HFFc6 (cell line): Measurements from ENCODE around the gene MSX1. TPM values are rescaled to one million over a fixed set of nuclear protein-coding genes. Genes with fewer than 3 reads are reported as not detected.

Experiments
- DNase-seq: peaks from one replicate; pipeline ENCODE4 v3.0.0-alpha.2; 2018
- H3K27ac Mint-ChIP-seq: 2 replicates; pipeline ENCODE4 v1.8.0; 2020; ENCODE audit warnings: mild to moderate bottlenecking, mixed read lengths
- H3K27me3 Mint-ChIP-seq: 2 replicates; pipeline ENCODE4 v1.8.0; 2021; ENCODE audit warnings: mild to moderate bottlenecking, moderate library complexity, mixed read lengths; ENCODE audit not compliant: insufficient read depth
- H3K36me3 Mint-ChIP-seq: 2 replicates; pipeline ENCODE4 v1.8.0; 2021; ENCODE audit warnings: low read depth, mixed read lengths
- H3K4me1 Mint-ChIP-seq: 2 replicates; pipeline ENCODE4 v1.8.0; 2020; ENCODE audit warnings: low read depth, mixed read lengths
- H3K4me3 Mint-ChIP-seq: 2 replicates; pipeline ENCODE4 v1.8.0; 2020; ENCODE audit warnings: mild to moderate bottlenecking, moderate library complexity, mixed read lengths
- H3K9me3 Mint-ChIP-seq: 2 replicates; pipeline ENCODE4 v1.8.0; 2020; ENCODE audit warnings: mild to moderate bottlenecking, mixed read lengths
- total RNA-seq, 6 experiments: library from RNA; stranded (reverse); fragmentation: NEBNext Ultra II Directional; extraction: Animal tissue kit (Norgen Biotek cat#: 25700); gene quantifications; 2 replicates in 1 of 6; 3 replicates in 5 of 6; pipeline ENCODE4 v1.2.3, GENCODE V29; 2021
- TF ChIP-seq, protein P1 (sequence below): fragments of 200-600 bp; sonication (generic); IDR thresholded peaks from 2 replicates; pipeline ENCODE4 v1.5.0; 2021; ENCODE audit warnings: antibody characterized with exemption, mild to moderate bottlenecking

The MSX1 gene
- total RNA-seq, 6 experiments from 2014 or later, result 5.5 to 8.6 (median 7.2) TPM

DNA sequence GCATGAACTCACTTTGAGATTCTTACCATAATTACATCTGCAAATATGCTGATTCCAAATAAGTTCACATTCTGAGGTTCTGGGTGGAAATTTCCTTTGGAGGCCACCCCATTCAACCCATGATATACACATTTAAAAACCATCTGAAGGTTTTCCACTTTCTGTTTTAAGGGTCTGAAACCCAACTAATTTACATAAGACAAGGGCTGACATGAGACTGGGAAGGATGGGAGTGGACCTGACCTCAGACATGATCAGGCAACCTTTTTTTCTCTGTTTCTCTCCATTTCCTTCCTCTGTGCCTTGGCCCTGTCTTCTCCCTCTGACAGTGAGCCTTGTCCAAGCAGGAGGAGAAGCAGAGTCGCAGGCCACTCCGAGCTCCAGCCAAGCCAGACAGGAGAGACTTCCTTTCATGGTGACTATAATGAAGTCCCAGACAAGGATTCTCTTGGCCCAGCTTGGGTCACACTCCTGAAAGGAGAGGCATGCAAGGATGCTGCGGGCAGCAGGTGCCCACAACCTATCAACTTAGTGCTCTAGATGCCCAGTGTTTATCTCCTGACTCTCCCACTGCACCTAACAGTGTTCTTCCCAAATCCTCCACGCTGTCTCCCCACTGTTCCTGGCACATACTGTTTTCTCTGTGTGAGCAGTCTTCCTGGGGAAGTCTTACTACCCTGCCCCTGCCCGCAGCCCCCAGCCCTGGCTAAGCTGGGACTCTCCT lies 39.9 kb downstream of the MSX1 start:
- Mint-ChIP-seq H3K4me1 (no peaks in the 10 kb centered on the region), H3K27ac (no peak overlapping the region), H3K36me3 (no peaks in the 10 kb centered on the region), H3K27me3 (peaks cover 22% of the 10 kb centered on the region), H3K9me3 (no peaks in the 10 kb centered on the region), H3K4me3 (no peak overlapping the region)
- no peak for DNase-seq
- TF ChIP-seq, protein P1, sequence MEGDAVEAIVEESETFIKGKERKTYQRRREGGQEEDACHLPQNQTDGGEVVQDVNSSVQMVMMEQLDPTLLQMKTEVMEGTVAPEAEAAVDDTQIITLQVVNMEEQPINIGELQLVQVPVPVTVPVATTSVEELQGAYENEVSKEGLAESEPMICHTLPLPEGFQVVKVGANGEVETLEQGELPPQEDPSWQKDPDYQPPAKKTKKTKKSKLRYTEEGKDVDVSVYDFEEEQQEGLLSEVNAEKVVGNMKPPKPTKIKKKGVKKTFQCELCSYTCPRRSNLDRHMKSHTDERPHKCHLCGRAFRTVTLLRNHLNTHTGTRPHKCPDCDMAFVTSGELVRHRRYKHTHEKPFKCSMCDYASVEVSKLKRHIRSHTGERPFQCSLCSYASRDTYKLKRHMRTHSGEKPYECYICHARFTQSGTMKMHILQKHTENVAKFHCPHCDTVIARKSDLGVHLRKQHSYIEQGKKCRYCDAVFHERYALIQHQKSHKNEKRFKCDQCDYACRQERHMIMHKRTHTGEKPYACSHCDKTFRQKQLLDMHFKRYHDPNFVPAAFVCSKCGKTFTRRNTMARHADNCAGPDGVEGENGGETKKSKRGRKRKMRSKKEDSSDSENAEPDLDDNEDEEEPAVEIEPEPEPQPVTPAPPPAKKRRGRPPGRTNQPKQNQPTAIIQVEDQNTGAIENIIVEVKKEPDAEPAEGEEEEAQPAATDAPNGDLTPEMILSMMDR, result no peak

DNA sequence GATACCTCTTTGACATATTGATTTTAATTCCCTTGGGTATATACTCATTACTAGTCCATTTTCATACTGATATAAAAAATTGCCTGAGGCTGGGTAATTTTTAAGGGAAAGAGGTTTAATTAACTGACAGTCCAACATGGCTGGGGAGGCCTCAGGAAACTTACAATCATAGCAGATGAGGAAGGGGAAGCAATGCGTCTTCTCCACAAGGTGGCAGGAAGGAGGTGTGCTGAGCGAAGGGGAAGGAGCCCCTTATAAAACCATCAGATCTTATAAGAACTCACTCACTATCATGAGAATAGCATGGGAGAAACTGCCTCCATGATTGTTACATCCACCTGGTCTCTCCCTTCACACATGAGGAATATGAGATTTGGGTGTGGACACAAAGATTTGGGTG lies 42.4 kb downstream of the MSX1 start:
- Mint-ChIP-seq H3K9me3 (no peaks in the 10 kb centered on the region), H3K27me3 (peaks cover 17% of the 10 kb centered on the region), H3K27ac (no peak overlapping the region), H3K4me1 (no peaks in the 10 kb centered on the region), H3K36me3 (no peaks in the 10 kb centered on the region), H3K4me3 (no peak overlapping the region)
- DNase-seq, result no peak
- TF ChIP-seq, protein P1, result no peak

DNA sequence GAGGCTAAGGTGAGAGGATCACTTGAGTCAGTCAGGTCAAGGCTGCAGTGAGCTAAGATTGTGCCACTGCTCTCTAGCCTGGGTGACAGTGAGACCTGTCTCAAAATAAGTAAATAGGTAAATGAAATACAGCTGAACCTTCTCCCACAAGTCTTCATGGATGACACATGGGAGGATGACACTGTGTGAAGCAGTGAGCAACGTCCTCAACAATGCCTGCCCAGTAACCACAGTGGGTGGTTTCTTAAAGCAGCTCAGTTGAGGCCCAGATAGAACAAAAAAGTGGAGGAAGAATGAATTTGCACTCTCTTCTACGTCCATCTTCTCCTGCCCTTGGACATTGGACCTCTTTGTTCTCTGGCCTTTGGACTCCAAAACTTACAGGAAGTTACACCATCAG lies 52.7 kb downstream of the MSX1 start:
- no peak overlapping the region for H3K4me3 Mint-ChIP-seq
- TF ChIP-seq, protein P1, result no peak
- no peaks in the 10 kb centered on the region for H3K4me1 Mint-ChIP-seq
- no peak overlapping the region for H3K27ac Mint-ChIP-seq
- H3K27me3 Mint-ChIP-seq, result peaks cover 15% of the 10 kb centered on the region; the same call in 1 of the 2 replicates
- H3K36me3 Mint-ChIP-seq, result no peaks in the 10 kb centered on the region
- no peaks in the 10 kb centered on the region for H3K9me3 Mint-ChIP-seq
- no peak for DNase-seq

DNA sequence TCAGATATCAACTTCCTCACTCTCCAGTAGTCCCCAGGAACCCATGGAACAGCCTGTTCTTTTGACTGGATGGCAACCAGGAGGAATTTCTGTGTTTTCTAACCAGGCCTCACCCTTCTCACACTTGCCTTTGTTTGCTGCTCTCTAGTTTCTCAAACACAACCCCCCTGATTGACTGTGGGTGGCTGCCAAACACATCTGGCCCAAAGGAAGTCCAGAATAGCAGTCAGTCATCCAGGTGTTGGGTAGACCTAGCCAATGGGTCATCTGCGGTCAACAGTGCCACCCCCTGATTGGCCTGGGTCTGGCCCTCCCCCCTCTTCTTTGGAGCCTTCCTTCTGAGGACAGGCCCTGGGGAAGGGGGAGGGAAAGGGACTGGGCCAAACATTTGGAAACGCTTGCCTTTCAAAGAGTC lies 53.7 kb downstream of the MSX1 start:
- no peak overlapping the region for H3K4me3 Mint-ChIP-seq
- TF ChIP-seq, protein P1, result no peak
- H3K4me1 Mint-ChIP-seq, result no peaks in the 10 kb centered on the region
- no peak for DNase-seq
- H3K27me3 Mint-ChIP-seq, result peaks cover 9% of the 10 kb centered on the region; the same call in 1 of the 2 replicates
- H3K9me3 Mint-ChIP-seq, result peaks cover 3% of the 10 kb centered on the region; the same call in 1 of the 2 replicates
- H3K36me3 Mint-ChIP-seq, result no peaks in the 10 kb centered on the region
- H3K27ac Mint-ChIP-seq, result no peak overlapping the region

Other genes starting within 250 kb of the MSX1 start
- gene CYTL1, start 159.8 kb downstream of the MSX1 start, total RNA-seq, result not detected
- gene STK32B, start 191.8 kb downstream of the MSX1 start, total RNA-seq, result under 1 TPM in 5 of 6 experiments, not detected in 1; 0.14 to 0.33 (median 0.18) TPM